ENCODE results near the gene ABLIM2. TPM values are rescaled to one million over a fixed set of nuclear protein-coding genes. Genes with fewer than 3 reads are reported as not detected.
"Not testable (repeated sequence)": the region's sequence is repeated elsewhere in the genome, so short reads cannot be mapped to it uniquely, and the experiment has no call there.

The ABLIM2 gene
- total RNA-seq, 2 donors from 2014 or later: 6.0 to 20.8 TPM

DNA sequence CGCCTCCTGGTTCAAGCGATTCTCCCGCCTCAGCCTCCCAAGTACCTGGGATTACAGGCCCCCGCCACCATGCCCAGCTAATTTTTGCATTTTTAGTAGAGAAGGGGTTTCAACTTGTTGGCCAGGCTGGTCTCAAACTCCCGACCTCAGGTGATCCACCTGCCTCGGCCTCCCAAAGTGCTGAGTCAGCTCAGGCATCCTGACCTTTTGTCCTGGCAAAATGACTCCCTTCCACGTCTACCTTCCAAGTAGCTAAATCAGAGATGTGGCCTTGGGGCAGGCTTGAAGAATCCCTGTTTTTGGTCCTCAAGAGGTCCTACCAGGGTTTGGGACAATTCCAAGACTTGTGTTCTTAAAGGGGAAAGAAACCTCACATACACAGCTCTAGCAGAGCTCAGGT is 231.8 kb downstream of the ABLIM2 start:
- ATAC-seq: no peak
- WGBS, 2 donors: 88% methylated on average over 5 to 7 of the region's 7 CpGs
- H3K9me3 ChIP-seq: no peaks in the 10 kb centered on the region
- no peak for DNase-seq
- no peaks in the 10 kb centered on the region for H3K36me3 ChIP-seq (replicated peaks in 1 of 2; ENCODE audit: insufficient read depth in 1 of 2, low read depth in 2 of 2)
- TF ChIP-seq POLR2A (IDR thresholded peaks at IDR 0.05): no peak
- TF ChIP-seq, protein P1, sequence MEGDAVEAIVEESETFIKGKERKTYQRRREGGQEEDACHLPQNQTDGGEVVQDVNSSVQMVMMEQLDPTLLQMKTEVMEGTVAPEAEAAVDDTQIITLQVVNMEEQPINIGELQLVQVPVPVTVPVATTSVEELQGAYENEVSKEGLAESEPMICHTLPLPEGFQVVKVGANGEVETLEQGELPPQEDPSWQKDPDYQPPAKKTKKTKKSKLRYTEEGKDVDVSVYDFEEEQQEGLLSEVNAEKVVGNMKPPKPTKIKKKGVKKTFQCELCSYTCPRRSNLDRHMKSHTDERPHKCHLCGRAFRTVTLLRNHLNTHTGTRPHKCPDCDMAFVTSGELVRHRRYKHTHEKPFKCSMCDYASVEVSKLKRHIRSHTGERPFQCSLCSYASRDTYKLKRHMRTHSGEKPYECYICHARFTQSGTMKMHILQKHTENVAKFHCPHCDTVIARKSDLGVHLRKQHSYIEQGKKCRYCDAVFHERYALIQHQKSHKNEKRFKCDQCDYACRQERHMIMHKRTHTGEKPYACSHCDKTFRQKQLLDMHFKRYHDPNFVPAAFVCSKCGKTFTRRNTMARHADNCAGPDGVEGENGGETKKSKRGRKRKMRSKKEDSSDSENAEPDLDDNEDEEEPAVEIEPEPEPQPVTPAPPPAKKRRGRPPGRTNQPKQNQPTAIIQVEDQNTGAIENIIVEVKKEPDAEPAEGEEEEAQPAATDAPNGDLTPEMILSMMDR (IDR thresholded peaks at IDR 0.05): no peak
- no peak overlapping the region for H3K4me3 ChIP-seq
- H3K27me3 ChIP-seq: no peaks in the 10 kb centered on the region
- intact Hi-C loops (cut with DNase I): no loop called here
- H3K4me1 ChIP-seq: peaks cover 38% of the 10 kb centered on the region
- peak overlapping the region in 1 of 4 donors; percentile 10 for H3K27ac ChIP-seq

DNA sequence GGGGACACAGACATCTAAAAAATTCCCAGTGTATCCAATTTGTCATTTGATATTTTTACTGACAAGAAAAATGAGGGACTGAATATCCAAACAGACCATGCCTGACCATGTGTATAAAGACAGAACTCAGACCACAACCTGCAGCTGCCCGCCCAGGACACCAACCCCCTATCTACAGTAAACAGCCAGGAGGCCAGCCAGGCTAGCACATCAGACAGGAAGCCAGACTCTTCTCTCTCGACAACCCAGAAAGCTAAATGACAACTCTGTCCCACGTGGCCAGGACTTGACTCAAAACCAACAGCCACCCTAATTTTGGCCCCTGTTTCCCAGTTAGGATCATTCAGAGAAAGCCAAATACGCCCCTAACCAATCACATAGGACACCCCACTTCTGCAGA is 234.0 kb downstream of the ABLIM2 start:
- peaks cover 26% of the 10 kb centered on the region for H3K4me1 ChIP-seq

DNA sequence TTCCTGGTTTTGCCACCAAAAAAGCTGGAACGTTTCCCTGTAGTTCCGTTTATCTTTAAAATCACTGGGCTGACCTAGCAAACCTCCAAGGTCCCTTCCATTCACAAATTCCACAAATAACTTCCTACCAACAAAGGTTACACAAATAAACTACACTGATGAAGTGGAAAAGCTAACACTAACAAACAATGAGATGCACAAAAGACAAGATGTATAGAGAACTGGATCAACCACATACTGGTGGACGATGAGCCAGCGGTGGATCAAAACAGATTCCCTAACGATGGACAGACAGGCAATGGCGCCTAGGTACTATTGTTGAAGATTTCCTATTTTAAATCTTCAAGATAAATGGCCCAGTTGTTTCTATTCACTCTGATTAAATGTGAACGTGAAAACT is 234.4 kb downstream of the ABLIM2 start:
- Histone ChIP-seq H3K9me3 (no peaks in the 10 kb centered on the region), H3K27ac (peak overlapping the region in 2 of 4 donors; percentile 36 to 45), H3K27me3 (no peaks in the 10 kb centered on the region), H3K4me1 (peaks cover 22% of the 10 kb centered on the region), H3K36me3 (replicated peaks in 1 of 2; ENCODE audit: insufficient read depth in 1 of 2, low read depth in 2 of 2) (no peaks in the 10 kb centered on the region), H3K4me3 (no peak overlapping the region)
- no peak for TF ChIP-seq POLR2A (IDR thresholded peaks at IDR 0.05)
- TF ChIP-seq, protein P1 (IDR thresholded peaks at IDR 0.05): no peak
- intact Hi-C loops (cut with DNase I): no loop called here
- 51 to 61% methylated on average over 7 of the region's 7 CpGs for WGBS, 2 donors
- ATAC-seq: no peak
- no peak for DNase-seq

More for the DNA sequence above, 234.0 kb downstream of the ABLIM2 start:
- Histone ChIP-seq H3K27me3 (no peaks in the 10 kb centered on the region), H3K9me3 (no peaks in the 10 kb centered on the region), H3K27ac (peak overlapping the region in 2 of 4 donors; percentile 36 to 45), H3K4me3 (no peak overlapping the region), H3K36me3 (replicated peaks in 1 of 2; ENCODE audit: insufficient read depth in 1 of 2, low read depth in 2 of 2) (no peaks in the 10 kb centered on the region)
- TF ChIP-seq POLR2A (IDR thresholded peaks at IDR 0.05): no peak
- TF ChIP-seq, protein P1 (IDR thresholded peaks at IDR 0.05): no peak
- intact Hi-C loops (cut with DNase I): no loop called here
- DNase-seq (no peak), ATAC-seq (no peak)
- whole genome bisulfite sequencing, 2 donors: 78 to 83% methylated on average over 4 of the region's 4 CpGs

DNA sequence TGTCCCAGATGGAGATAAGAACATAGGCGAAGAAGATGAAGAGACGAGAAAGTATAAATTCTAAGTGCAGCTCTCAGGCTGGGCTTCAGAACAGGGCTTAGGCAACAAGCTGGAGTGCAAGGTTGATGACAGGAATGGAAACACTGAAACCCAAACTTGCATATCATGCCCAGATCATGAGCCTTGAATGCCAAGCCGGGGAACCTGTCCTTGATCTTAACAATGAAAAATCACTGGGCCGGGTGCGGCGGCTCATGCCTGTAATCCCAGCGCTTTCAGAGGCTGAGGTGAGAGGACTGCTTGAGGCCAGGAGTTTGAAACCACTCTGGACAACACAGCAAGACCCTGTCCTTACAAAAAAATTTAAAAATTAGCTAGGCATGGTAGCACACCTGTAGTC is 236.1 kb downstream of the ABLIM2 start:
- no peaks in the 10 kb centered on the region for H3K36me3 ChIP-seq (replicated peaks in 1 of 2; ENCODE audit: insufficient read depth in 1 of 2, low read depth in 2 of 2)
- no peaks in the 10 kb centered on the region for H3K9me3 ChIP-seq
- DNase-seq: no peak
- no peak for ATAC-seq
- intact Hi-C loops (cut with DNase I): no loop called here
- peak overlapping the region in 1 of 4 donors; percentile 36 for H3K27ac ChIP-seq
- H3K4me3 ChIP-seq: no peak overlapping the region
- no peaks in the 10 kb centered on the region for H3K27me3 ChIP-seq
- 77 to 82% methylated on average over 7 of the region's 7 CpGs for WGBS, 2 donors
- H3K4me1 ChIP-seq: peaks cover 16% of the 10 kb centered on the region
- TF ChIP-seq, protein P1 (IDR thresholded peaks at IDR 0.05): no peak
- TF ChIP-seq POLR2A (IDR thresholded peaks at IDR 0.05): no peak

DNA sequence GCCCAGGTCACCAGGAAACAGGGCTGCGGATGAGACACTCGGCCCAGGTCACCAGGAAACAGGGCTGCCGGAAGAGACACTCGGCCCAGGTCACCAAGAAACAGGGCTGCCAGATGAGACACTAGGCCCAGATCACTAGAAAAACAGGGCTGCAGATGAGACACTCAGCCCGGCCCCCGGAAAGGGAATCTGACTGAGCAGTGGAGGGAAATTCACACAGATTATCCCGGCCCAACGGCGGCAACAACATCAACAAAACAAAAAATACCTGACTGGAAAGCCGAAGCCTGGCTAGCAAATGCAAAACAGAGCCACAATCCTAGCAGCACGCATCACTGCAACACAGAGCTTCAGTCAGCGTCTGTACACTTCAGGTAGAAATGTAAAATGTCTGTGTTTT is 239.6 kb downstream of the ABLIM2 start:
- no peaks in the 10 kb centered on the region for H3K27me3 ChIP-seq
- DNase-seq (no peak), ATAC-seq (no peak)
- no peak for TF ChIP-seq POLR2A (IDR thresholded peaks at IDR 0.05)
- TF ChIP-seq, protein P1 (IDR thresholded peaks at IDR 0.05): no peak
- 92% methylated on average over 8 to 12 of the region's 12 CpGs for WGBS, 2 donors
- H3K27ac ChIP-seq: no peak overlapping the region
- no peak overlapping the region for H3K4me3 ChIP-seq
- intact Hi-C loops (cut with DNase I): no loop called here
- peaks cover 8% of the 10 kb centered on the region for H3K4me1 ChIP-seq
- no peaks in the 10 kb centered on the region for H3K36me3 ChIP-seq (replicated peaks in 1 of 2; ENCODE audit: insufficient read depth in 1 of 2, low read depth in 2 of 2)
- no peaks in the 10 kb centered on the region for H3K9me3 ChIP-seq

DNA sequence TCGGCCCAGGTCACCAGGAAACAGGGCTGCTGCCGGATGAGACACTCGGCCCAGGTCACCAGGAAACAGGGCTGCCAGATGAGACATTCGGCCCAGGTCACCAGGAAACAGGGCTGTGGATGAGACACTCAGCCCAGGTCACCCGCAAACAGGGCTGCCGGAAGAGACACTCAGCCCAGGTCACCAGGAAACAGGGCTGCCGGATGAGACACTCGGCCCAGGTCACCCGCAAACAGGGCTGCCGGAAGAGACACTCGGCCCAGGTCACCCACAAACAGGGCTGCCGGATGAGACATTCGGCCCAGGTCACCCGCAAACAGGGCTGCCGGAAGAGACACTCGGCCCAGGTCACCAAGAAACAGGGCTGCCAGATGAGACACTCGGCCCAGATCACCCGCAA is 240.4 kb downstream of the ABLIM2 start:
- ATAC-seq; H3K27me3 ChIP-seq; H3K4me3 ChIP-seq; intact Hi-C loops (cut with DNase I); H3K27ac ChIP-seq; H3K9me3 ChIP-seq; DNase-seq; H3K4me1 ChIP-seq; H3K36me3 ChIP-seq (replicated peaks in 1 of 2; ENCODE audit: insufficient read depth in 1 of 2, low read depth in 2 of 2): not testable (repeated sequence)
- WGBS, 2 donors: 75 to 94% methylated on average over 9 to 18 of the region's 18 CpGs

All from body of pancreas (tissue), 4 donors.